AG10803 (cell line): Measurements from ENCODE around the gene DOCK4.

Experiments
- DNase-seq: peaks from one replicate; pipeline ENCODE4 v3.0.0; 2010; ENCODE audit warnings: low read depth
- H3K4me3 ChIP-seq: 2 replicates; pipeline ENCODE4 v1.5.1; 2011; ENCODE audit warnings: mild to moderate bottlenecking, low read length, control low read depth
- CTCF ChIP-seq: conservative IDR thresholded peaks from 2 replicates; pipeline ENCODE4 v1.5.1; 2011; ENCODE audit warnings: mild to moderate bottlenecking, low read length, control low read depth, inconsistent platforms

Gene DOCK4

GRCh38 chr7:111955616-111956015 lies 250.6 kb downstream of the DOCK4 start:
- no peak for TF ChIP-seq CTCF
- DNase-seq, result no peak
- H3K4me3 ChIP-seq, result no peak overlapping the region

GRCh38 chr7:111954474-111955381 lies 251.5 kb downstream of the DOCK4 start:
- no peak for TF ChIP-seq CTCF
- no peak for DNase-seq
- no peak overlapping the region for H3K4me3 ChIP-seq

GRCh38 chr7:111954056-111954455 lies 252.1 kb downstream of the DOCK4 start:
- DNase-seq, result no peak
- H3K4me3 ChIP-seq, result no peak overlapping the region
- no peak for TF ChIP-seq CTCF

- DNase-seq, result no peak
- TF ChIP-seq CTCF, result no peak
- no peak overlapping the region for H3K4me3 ChIP-seq
Measured at GRCh38 chr7:111953611-111954010, 252.6 kb downstream of the DOCK4 start.

GRCh38 chr7:111952783-111953182 lies 253.4 kb downstream of the DOCK4 start:
- no peak for TF ChIP-seq CTCF
- no peak for DNase-seq
- no peak overlapping the region for H3K4me3 ChIP-seq

GRCh38 chr7:111951052-111951451 lies 255.1 kb downstream of the DOCK4 start:
- no peak overlapping the region for H3K4me3 ChIP-seq
- no peak for TF ChIP-seq CTCF
- DNase-seq, result no peak

GRCh38 chr7:111942450-111943081 lies 263.6 kb downstream of the DOCK4 start:
- DNase-seq, result no peak
- H3K4me3 ChIP-seq, result no peak overlapping the region
- no peak for TF ChIP-seq CTCF
